HG02943 (cell line): ENCODE data around the gene PDLIM4.

Source experiments
- ATAC-seq: cut with Tn5 transposase; IDR thresholded peaks from one replicate; pipeline ENCODE4 v1.9.1; 2021; ENCODE audit warnings: mild to moderate bottlenecking, low read depth, moderate library complexity; ENCODE audit not compliant: unreplicated experiment

The PDLIM4 gene

DNA sequence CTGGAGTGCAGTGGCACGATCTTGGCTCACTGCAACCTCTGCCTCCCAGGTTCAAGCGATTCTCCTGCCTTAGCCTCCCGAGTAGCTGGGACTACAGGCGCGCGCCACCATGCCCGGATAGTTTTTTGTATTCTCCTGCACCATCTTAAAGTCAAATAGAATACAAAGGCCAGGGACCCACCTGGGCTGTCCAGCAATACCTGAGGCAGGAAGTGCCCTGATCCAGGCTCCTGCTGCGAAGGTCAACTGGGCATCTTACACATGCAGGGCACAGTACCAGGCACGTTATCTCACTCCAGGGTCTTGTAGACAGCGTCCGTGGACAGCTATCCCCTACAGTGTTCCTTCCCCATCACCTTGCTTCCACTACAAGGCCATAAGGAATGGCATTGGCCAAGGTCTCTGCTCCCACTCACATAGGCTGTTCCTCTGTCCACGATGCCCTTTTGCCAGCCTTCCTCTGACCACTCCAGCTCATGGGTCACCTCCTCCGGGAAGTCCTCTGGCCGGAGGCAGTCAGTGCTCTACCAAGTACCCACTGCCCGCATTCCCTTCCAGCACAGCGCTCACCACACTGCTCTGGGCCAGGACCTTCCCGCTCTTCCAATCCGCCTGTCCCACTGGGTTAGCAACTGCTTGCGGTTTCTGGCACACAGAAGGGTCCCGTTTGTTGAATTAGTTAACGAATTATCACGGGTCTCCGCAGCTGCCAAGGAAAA is 30.8 kb upstream of the PDLIM4 start:
- no peak for ATAC-seq

DNA sequence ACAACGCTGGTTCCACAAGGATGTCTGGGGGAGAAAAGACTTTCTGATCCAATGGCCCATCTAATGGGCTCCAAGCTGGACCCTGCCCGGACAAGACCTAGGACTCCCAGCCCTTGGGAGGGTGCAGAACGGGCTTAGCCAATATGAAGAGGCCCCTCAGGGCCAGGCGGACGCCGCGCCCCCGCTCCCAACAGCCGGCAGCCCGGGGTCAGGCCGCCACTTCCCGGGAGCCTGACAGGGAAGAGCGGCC is 30.3 kb upstream of the PDLIM4 start:
- no peak for ATAC-seq

DNA sequence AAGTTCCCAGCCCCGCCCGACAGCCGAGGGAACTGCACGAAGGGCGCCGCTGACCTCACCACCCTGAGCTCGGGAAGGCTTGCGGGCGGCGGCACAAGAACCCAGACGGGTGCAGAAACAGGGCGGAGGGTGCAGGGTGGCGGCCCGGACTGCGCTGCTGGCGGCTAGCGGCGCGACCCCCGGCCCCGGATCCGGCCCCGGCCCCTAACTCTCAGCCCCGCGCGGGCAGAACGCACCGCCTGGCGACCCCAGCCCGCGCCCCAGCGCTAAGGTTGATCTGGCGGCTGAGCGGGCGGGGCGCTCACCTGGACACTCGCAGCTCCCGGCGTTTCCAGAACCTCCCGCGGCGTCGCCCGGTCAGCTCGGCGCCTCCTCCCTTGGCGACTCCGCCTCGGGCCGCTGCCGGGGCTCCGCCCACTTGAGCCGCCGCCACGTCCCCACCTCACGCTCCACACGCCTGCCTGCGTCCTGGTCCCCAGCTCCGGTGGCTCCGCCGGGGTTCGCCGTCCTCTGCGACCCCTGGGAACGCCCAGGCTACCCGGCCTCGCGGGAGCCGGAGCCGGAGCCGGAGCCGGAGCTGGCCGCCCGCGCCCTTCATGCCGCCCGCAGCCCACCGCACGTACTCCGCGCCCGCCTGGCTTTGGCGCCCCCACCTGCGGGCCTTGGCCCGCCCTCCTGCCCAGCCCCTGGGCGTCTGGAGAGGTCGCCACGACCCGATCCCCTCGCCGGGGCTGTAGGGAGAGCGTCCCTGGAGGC is 29.8 kb upstream of the PDLIM4 start, which contains the start of gene P4HA2:
Gene P4HA2, minus strand, starts transcription at position 369 of the 756 bp plus-strand sequence. CDS start 9,227 bp downstream, outside the sequence.
- ATAC-seq, result peak; percentile 76

DNA sequence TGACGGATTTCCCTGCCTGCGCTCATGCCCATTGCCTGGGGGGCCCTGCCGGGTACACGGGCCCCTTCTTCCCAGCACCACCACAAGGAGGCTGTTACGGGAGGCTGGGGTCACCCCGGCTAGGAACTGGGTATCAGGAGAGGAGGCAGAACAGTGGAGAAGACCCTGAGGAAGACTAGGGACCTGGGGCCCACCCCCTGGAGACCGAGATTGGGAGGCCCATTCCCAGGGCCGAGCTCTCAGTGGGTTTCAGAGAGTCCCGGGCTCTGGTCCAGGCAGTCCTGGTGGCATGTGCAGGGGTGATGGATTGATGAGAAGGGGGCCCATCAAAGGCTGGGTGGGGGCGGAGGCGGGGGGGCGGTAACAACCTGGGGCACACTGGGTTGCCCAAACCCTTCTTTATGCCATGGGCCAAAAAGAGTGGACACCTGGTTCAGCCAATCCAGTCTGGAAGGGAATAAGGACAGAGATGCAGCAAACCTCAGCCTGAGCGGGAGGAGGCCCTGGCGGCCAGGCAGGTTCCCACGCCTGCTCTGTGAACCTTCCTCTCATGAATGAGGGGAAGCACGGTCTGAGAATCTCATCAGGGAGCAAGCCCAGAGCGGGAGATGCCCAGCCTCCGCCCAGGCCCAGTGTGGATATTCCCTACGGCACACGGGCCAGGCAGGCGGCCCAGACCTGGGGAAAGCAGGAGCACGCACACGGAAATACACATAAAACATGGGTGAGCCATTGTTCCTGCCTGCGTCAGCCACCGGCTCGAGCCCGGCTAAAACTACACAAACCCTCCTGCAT is 29.1 kb upstream of the PDLIM4 start:
- peak; percentile 9 for ATAC-seq

DNA sequence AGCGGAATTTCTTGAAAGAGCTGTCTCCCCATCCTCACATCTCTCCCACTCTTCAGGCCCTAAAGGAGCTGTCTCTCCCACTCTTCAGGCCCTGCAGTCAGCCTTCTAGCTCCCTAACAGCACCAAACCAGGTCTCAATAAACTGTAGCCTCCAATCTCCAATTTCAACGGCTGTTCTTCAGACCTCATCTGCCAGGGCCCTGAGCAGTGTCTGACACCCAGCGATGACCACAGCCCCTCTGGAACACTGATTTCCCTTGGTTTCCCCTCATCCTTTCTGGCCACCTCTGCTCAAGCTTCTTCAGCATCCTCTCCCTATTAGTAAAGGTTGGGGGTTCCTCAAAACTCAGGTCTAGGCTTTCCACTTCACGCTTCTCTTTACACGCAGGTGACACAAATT is 28.3 kb upstream of the PDLIM4 start:
- ATAC-seq, result no peak

DNA sequence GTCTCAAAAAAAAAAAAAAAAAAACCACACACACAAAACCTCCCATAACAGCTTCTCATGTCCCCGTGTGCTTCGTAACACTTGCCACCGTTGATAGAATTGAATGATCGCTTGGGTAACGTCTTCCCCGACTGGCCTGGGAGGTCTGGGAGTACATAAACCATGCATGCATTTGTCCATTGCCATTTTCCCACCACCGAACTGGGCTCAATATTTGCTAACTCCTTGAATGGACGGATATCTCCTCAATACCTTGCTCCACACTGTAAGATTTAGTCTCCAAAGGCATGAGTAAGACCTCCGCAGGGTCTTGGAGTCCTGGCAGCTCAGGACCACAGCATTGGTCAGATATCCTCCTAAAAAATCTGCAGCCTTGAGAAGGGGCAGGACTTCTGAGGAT is 26.6 kb upstream of the PDLIM4 start:
- no peak for ATAC-seq

DNA sequence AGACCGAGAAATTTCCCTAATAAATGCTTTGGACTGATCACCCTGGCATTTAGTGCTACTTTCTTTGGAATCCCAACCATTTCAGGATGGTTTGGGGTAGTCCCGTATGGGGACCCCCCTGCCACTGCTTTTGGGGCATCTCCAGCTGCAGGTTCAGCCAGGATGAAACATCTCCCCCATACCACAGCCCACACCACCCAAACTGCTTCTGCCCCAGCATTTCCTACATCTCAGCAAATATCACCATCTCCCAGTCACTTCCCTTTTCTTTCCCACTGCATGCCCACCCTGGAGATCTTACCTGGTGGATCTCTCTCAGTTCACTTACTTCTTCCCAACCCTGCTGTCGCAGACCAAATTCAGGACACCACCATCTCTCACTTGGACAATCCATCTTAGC is 25.0 kb upstream of the PDLIM4 start:
- ATAC-seq, result no peak

DNA sequence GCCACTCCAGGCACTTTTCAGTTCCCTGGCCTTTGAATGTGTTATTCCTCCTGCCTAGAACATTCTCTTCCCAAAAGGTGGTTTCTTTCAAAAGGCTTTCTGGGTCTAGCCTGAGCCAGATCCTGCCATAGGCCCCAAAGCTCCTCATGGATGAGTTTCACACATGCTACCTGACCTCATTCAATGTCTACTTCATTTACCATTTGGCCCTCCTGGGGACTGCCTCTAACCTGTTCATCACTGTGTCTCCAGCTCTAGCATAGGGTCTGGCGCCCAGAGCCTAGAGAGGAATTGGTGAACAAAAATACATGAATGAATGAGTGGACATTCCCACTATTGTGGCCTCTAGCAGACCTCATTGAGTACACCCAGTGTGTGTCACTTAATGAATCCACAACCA is 24.4 kb upstream of the PDLIM4 start:
- no peak for ATAC-seq

DNA sequence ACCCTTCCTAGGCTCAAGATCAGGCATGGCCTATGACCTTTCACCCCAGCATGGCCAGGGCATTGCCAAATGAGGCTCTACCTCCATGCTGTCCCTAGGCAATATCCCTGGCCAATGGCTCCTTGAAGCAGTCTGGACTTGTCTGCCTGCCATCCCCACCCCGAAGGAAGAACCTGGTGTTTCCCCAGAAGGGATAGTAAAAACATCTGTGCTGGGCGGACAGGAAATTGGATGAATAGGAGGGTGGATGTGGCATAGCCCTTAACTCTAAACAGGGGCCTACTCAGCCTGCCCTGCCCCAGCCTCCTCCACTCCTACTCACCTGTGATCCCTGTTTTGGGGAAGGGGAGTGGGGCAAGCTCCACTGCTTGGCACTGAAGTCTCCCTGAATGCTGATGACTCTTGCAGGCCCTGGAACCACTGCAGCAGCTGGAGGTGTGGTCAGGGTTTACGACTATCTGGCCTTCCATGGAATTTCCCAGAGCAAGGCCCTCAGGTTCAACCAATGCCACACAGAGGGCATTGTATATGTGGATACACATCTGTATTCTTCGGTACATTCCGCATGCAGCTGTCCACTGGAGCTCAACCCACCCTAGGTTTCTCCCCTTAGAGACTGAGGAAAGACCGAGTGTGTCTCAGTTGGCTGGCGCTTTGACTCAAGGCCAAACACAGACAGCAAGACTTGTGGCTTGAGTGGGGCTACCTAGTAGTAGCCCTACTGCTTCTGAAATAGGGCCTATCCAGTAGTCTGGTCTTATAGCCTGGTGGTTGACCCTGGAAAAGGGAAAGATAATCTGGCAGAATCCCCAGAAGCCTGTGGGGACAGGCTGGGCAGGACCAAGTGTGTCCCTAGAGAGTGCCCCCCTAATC is 23.4 kb upstream of the PDLIM4 start:
- ATAC-seq, result no peak

DNA sequence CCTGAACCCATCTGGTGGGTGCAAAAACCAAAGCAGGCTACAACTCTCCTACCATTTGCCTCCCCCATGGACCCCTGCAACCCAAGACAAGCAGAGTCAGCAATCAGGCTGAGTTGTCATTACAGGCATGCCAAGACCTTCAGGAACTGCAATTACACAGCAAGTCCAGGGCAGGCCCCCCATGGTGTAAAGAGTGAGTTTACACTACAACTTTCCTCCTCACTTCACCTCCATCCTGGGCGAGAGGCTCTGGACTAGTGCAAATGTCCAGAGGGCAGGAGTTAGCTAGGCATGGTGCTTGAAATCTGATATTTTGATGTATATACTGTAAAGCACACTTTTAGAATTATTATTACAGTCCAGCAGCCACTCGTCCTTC is 22.8 kb upstream of the PDLIM4 start:
- no peak for ATAC-seq

DNA sequence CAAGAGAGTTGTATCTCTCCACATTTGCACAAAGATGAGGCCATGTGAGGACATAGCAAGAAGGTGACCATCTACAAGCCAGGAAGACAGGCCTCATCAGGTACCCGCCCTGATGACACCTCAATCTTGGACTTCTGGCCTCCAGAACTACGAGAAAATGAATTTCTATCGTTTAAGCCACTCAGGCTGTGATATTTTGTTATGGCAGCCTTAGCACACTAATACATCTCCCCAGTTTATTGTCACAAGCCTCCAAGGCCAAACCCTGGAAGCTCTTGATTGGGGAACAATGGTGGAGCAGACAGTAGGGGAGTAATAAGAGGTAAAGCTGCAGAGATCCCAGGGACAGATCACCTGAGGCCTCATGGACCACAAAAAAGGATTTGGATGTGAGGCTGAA is 22.2 kb upstream of the PDLIM4 start:
- no peak for ATAC-seq

DNA sequence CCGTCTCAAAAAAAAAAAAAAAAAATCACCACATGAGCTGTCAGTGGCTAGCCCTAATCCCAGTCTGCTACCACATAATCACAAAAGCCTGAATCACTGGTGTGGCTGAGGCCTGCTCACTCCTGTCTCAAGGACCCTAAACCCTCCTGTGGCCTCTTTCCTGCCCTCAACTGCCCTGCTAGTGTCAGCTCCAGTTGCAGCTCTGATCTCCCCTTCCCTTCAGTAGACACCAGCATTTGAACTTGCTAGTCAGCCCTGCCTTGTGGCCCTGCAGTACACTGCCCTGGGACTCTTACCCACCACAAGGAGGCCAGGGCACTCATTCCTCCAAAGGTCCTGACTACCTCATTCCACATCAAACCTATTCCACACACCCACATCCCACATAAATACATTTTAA is 20.4 kb upstream of the PDLIM4 start:
- no peak for ATAC-seq

DNA sequence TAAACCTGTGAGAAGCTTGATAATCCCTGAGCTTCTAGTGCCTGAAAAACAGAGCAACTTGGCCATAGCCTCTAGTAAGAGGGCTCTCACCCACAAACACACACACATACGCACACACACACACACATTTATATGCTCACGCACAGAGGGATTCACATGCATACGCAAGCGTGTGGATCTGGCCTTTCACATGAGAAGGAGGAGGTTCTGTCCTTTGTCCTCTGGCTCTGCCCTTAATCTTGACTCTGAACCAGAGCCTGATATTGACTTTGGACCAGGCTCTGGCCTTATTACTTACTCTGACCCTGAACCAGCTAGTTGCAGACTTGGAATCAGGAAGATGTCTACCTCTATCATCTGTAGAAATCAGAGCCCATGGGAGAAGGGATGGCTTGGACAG is 19.8 kb upstream of the PDLIM4 start:
- no peak for ATAC-seq

DNA sequence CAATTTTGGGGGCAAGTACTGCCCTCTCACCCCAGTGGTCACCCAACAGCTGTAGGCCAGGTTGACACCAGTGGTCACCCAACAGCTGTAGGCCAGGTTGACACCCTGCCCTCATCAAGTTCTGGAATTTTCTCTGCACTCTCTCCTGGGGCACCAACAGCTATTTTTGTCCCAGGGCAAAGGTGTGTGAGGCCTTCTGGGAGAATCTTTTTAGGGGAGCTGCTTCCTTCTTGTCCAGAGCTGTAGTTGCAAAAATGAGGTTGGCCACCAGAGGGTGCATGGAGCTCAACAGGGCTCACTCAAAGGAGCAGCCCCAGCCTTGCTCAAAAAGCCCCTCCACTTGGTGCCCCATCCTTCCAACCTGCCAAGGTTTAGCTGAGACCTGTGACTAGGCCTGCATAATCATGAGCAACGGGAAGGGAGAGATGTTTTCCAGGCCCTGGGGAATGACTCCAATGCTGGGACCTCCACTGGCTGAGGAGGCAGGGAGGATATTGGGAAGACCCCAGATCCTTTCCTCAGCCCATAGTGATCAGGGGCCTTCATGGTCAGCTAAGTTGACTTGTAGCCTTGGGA is 19.2 kb upstream of the PDLIM4 start:
- no peak for ATAC-seq

DNA sequence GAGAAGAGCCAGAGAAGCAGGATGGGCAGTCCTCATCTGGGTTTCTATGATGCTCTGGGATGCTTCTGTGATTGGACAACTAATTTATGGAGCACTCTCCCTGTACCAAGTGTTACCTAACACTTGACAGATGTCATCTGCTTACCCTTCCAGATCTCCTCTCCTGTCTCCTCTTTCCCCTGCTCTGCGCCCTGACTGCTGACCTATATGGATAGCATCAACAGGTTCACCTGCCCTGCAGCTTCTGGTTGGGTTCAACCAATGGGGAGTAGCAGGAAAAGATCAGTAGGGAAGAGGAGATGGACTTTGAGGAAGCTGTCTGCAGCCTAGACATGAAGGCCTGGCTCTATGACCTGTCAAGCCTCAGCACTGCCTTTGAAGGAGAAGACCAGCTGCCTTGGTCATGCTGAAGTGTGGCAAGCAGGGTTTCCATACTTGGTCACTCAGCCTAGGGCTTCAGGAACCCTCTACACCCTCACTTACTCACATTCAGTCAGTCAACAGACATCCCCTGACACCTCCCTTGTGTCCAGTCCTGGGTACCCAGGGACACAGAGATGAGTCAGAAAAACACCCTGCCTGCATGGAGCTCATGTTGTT is 18.5 kb upstream of the PDLIM4 start:
- ATAC-seq, result no peak

DNA sequence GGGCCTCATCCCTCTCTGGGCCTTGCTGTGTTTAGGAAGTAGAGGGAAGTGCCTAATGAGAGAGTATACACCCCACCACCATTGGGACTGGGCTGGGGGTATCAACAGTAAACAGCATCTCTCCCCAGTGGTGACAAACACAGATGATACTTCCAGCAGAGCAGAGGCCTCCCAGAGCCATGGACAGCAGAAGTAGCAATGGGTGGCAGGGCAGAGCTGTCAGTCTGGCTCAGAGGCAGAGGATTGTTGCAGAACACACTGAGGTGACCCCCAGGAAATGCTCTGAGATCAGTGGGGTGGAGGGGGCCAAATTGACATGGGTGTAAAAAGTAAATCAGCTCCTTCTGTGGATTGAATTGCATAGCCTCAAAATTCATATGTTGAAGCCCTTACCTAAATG is 17.7 kb upstream of the PDLIM4 start:
- no peak for ATAC-seq

DNA sequence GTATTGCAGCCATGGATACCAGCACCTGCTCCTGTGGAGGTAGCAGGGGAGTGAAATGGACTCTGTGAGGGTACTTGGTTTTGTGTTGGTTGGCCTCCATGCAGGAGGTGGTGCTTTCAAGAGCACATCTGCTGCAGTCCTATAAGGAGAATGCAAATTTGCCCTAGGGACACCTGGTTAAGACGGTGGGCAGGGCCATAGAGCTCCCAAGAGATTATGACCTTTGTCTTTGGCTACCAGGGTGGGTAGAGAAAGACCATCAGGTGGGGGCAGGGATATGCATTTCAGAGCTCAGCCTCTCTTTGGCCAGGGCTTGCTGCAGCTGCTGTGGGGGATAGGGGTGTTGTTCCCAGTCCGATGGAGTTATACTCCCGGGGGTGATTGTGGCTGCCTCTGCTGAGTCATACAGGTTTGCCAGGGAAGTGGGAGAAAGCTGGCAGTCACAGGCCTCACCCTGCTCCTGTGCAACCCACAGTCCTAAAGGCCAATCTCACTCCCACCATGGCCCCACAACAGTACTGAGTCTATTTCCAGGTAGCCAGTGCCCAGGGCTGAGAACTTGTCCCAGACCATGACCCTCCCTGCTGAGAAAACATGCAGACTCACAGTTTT is 14.0 kb upstream of the PDLIM4 start:
- ATAC-seq, result no peak

DNA sequence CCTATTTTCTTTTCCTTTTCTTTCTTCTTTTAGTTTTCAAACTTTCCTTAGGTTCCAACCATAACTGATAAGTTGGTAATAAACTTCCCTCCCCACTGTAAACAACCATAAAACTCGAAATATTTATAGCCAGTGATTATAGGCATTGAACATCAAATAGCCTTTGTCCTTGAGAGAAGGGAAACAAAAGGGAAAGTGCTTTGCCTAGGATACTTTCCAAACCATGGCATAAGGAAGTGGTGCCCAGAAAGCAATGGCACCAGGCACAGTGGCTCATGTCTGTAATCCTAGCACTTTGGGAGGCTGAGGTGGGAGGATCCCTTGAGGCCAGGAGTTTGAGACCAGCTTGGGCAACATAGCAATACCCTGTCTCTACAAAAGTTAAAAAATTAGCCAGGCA is 11.9 kb upstream of the PDLIM4 start:
- ATAC-seq, result no peak

DNA sequence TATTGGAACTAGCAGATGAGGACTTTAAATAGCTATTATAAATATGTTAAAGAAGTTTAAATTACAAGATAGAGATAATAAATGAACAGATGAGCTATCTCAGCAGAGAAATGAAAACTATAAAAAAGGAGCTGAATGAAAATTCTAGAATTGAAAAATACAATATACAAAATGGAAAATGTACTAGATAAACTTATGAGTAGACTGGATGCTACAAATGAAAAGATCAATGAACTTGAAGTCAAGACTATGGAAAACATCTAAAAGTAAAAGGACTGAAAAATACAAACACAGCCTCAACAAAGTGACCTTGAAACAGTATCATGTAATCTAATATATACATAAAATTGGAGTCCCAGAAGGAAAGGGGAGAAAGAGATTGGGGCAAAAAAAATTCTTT is 10.7 kb upstream of the PDLIM4 start:
- ATAC-seq, result no peak

DNA sequence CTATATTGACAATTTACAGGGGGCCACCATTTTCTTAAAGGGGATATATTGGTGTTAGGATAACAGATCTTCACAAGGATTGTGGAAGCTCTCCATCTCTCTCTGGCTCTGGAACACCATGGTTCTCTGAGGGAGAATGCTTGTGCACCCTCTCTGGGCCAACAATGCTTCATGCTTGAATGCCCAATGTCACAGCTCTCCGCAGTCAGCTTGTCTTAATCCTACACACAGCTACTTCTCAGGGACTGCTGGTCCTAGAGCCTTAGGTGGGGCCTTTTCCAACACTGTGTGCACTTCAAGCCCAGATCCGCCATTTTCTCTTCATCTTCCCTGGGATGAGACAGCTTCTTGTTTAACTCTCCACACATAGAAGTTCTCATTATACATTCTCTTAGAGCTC is 6.9 kb upstream of the PDLIM4 start:
- no peak for ATAC-seq
